Right lobe of liver (tissue), 6 donors: ENCODE data around the gene FAM240B. TPM values are rescaled to one million over a fixed set of nuclear protein-coding genes. Genes with fewer than 3 reads are reported as not detected.

Experiments
- ATAC-seq, 4 donors: fragments of 200-7000 bp; cut with Tn5 transposase; one replicate each; pipeline ENCODE4 v1.9.1; 2020; ENCODE audit warnings: mild to moderate bottlenecking in 4 of 4, moderate library complexity in 4 of 4
- DNase-seq, 3 donors: peaks; one replicate each; pipeline ENCODE4 v3.0.0-alpha.2; 2020
- H3K27ac ChIP-seq, 3 donors: fragments of 200-600 bp; one replicate each; pipeline ENCODE4 v1.8.0; 2022
- H3K27me3 ChIP-seq, 2 donors: fragments of 200-600 bp; one replicate each; pipeline ENCODE4 v1.8.0; 2022
- H3K36me3 ChIP-seq, 4 donors: fragments of 200-600 bp; sonication (generic) in 1 of 4; one replicate each; pipeline versions ENCODE4 v1.5.1 to v1.8.0; 2017 to 2022; ENCODE audit warnings: control low read depth in 1 of 4
- H3K4me1 ChIP-seq, 4 donors: fragments of 200-600 bp; sonication (generic) in 1 of 4; one replicate each; pipeline versions ENCODE4 v1.5.1 to v1.8.0; 2017 to 2022; ENCODE audit warnings: control low read depth in 1 of 4
- H3K4me3 ChIP-seq, 3 donors: fragments of 200-600 bp; one replicate each; pipeline ENCODE4 v1.8.0; 2022
- H3K9me3 ChIP-seq, 4 donors: fragments of 200-600 bp; sonication (generic) in 1 of 4; one replicate each; pipeline versions ENCODE4 v1.5.1 to v1.8.0; 2017 to 2022; ENCODE audit warnings: control low read depth in 1 of 4
- POLR2A ChIP-seq: fragments of 450-650 bp; IDR thresholded peaks from one replicate; pipeline ENCODE4 v1.6.1; 2017; ENCODE audit warnings: antibody characterized with exemption, mild to moderate bottlenecking
- WGBS: methylation state at CpG from one replicate; pipeline ENCODE4 v1.1.6; 2018; ENCODE audit warnings: low coverage, low lambda C conversion rate; ENCODE audit not compliant: insufficient coverage; ENCODE audit errors: missing lambda C conversion rate; 5-methylcytosine and 5-hydroxymethylcytosine counted together
- intact Hi-C, 2 donors: fragments of 100-400 bp; cut with DNase I; formaldehyde crosslinking; loops; one replicate each; pipeline versions ENCODE4 v1.11.2 to v1.14.1; 2022
- total RNA-seq, 6 experiments: library from RNA; depleted of rRNA in 2 of 6; stranded (reverse); fragments of >200 nt in 2 of 6; fragmentation: NEBNext Ultra II Directional in 3 of 6; extraction: Animal tissue kit (Norgen Biotek cat#: 25700) in 3 of 6; gene quantifications; one replicate each; pipeline versions ENCODE4 v1.1.0 to v1.2.4, GENCODE V29; 2016 to 2023
- TF ChIP-seq, protein P1 (sequence below), 4 donors: fragments of 200-600 bp in 3 of 4; fragments of 450-650 bp in 1 of 4; IDR thresholded peaks; one replicate each; pipeline versions ENCODE4 v1.5.1 to v1.8.0; 2016 to 2022; ENCODE audit warnings: antibody characterized with exemption in 4 of 4, mild to moderate bottlenecking in 2 of 4
- donor health status: DM: no; HTN: yes; CAD: no.
- donor health status: DM: no; HTN: no; CAD: no.
- donor health status: DM: no; HTN: no; CAD: no.
- donor health status: DM: no; HTN: yes; CAD: no.
- donor health status: DM: no; HTN: yes; CAD: no.

Gene FAM240B
- total RNA-seq, 6 experiments from 2014 or later = not detected

DNA sequence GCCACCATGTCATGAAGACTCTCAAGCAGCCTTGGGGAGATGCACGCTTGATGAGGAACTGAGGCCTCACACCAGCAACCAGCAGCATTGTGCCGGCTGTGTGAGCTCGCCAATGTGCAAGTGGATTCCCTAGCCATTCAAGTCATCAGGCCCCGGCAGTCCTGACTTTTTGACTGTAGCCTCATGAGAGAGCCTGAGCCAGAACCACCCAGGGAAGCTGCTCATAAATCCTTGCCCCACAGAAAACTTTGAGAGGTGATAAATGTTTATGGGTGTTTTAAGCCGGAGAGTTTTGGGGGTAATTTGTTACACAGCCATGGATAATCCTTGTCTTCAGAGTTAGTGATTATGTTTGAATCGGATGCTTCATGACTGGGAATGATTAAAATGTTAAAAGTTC lies 44.7 kb downstream of the FAM240B start:
- Histone ChIP-seq H3K36me3 (no peaks in the 10 kb centered on the region), H3K27me3 (no peaks in the 10 kb centered on the region), H3K4me1 (peaks cover 0 to 3% (median 0%) of the 10 kb centered on the region in 4 donors), H3K9me3 (no peaks in the 10 kb centered on the region), H3K27ac (no peak overlapping the region), H3K4me3 (no peak overlapping the region)
- no peak for TF ChIP-seq POLR2A
- TF ChIP-seq, protein P1, sequence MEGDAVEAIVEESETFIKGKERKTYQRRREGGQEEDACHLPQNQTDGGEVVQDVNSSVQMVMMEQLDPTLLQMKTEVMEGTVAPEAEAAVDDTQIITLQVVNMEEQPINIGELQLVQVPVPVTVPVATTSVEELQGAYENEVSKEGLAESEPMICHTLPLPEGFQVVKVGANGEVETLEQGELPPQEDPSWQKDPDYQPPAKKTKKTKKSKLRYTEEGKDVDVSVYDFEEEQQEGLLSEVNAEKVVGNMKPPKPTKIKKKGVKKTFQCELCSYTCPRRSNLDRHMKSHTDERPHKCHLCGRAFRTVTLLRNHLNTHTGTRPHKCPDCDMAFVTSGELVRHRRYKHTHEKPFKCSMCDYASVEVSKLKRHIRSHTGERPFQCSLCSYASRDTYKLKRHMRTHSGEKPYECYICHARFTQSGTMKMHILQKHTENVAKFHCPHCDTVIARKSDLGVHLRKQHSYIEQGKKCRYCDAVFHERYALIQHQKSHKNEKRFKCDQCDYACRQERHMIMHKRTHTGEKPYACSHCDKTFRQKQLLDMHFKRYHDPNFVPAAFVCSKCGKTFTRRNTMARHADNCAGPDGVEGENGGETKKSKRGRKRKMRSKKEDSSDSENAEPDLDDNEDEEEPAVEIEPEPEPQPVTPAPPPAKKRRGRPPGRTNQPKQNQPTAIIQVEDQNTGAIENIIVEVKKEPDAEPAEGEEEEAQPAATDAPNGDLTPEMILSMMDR (IDR thresholded peaks at IDR 0.05) = no peak
- WGBS = 73% methylated on average over 3 of the region's 6 CpGs
- DNase-seq (no peak), ATAC-seq (no peak)
- intact Hi-C loops = no loop called here

GRCh38 chr9:38673399-38674193 lies 46.3 kb downstream of the FAM240B start:
- Histone ChIP-seq H3K27me3 (no peaks in the 10 kb centered on the region), H3K36me3 (no peaks in the 10 kb centered on the region), H3K9me3 (no peaks in the 10 kb centered on the region), H3K27ac (no peak overlapping the region), H3K4me1 (peaks cover 0 to 3% (median 0%) of the 10 kb centered on the region in 4 donors), H3K4me3 (no peak overlapping the region)
- no peak for ATAC-seq
- DNase-seq = no peak
- 89% methylated on average over 15 of the region's 19 CpGs for WGBS
- intact Hi-C loops = no loop called here
- TF ChIP-seq, protein P1 (IDR thresholded peaks at IDR 0.05) = no peak
- no peak for TF ChIP-seq POLR2A

GRCh38 chr9:38671748-38672147 lies 48.2 kb downstream of the FAM240B start:
- WGBS = 66% methylated on average over 5 of the region's 5 CpGs
- TF ChIP-seq, protein P1 (IDR thresholded peaks at IDR 0.05) = no peak
- TF ChIP-seq POLR2A = no peak

GRCh38 chr9:38671372-38671731 lies 48.6 kb downstream of the FAM240B start:
- 81% methylated on average over 4 of the region's 4 CpGs for WGBS
- Histone ChIP-seq H3K27me3 (no peaks in the 10 kb centered on the region), H3K9me3 (no peaks in the 10 kb centered on the region), H3K4me3 (no peak overlapping the region), H3K4me1 (peaks cover 0 to 3% (median 0%) of the 10 kb centered on the region in 4 donors), H3K27ac (no peak overlapping the region), H3K36me3 (no peaks in the 10 kb centered on the region)
- DNase-seq (no peak), ATAC-seq (no peak)
- intact Hi-C loops = no loop called here
- no peak for TF ChIP-seq POLR2A
- TF ChIP-seq, protein P1 (IDR thresholded peaks at IDR 0.05) = no peak

More at GRCh38 chr9:38671748-38672147, 48.2 kb downstream of the FAM240B start:
- H3K9me3 ChIP-seq = no peaks in the 10 kb centered on the region
- no peaks in the 10 kb centered on the region for H3K27me3 ChIP-seq
- no peak for ATAC-seq
- peaks cover 0 to 3% (median 0%) of the 10 kb centered on the region in 4 donors for H3K4me1 ChIP-seq
- H3K36me3 ChIP-seq = no peaks in the 10 kb centered on the region
- H3K27ac ChIP-seq = no peak overlapping the region
- H3K4me3 ChIP-seq = no peak overlapping the region
- DNase-seq = no peak
- intact Hi-C loops = no loop called here
